AG09319 (cell line): ENCODE data around the gene RBMX2.

ENCODE experiments used
- DNase-seq: peaks from one replicate; pipeline ENCODE4 v3.0.0-alpha.2; 2010; ENCODE audit warnings: low read depth; ENCODE audit errors: extremely low read depth
- TF ChIP-seq, protein P1 (sequence below): IDR thresholded peaks from 2 replicates; pipeline ENCODE4 v1.5.1; 2011; ENCODE audit warnings: low read depth, mild to moderate bottlenecking, inconsistent platforms, low read length, moderate library complexity

RBMX2 gene

DNA sequence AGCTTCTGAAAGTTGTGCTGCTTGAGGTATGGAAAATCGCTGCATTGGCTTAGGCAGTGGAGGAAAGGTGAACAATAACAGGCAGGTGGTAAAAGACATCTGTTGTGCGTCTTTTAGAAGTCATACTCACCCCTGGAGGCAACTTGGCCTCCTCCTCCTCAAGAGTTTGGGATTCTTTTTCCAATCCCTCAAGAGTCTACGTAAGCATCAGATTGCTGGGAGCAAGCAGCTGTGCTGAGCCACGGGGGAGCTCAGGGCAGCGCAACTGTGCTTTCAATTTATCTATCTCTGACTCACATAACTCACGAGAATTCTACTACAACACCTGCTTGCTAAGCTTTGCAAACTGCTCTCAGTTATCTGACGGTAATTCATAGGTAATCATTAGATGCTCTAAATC lies 6.4 kb upstream of the RBMX2 start:
- TF ChIP-seq, protein P1, sequence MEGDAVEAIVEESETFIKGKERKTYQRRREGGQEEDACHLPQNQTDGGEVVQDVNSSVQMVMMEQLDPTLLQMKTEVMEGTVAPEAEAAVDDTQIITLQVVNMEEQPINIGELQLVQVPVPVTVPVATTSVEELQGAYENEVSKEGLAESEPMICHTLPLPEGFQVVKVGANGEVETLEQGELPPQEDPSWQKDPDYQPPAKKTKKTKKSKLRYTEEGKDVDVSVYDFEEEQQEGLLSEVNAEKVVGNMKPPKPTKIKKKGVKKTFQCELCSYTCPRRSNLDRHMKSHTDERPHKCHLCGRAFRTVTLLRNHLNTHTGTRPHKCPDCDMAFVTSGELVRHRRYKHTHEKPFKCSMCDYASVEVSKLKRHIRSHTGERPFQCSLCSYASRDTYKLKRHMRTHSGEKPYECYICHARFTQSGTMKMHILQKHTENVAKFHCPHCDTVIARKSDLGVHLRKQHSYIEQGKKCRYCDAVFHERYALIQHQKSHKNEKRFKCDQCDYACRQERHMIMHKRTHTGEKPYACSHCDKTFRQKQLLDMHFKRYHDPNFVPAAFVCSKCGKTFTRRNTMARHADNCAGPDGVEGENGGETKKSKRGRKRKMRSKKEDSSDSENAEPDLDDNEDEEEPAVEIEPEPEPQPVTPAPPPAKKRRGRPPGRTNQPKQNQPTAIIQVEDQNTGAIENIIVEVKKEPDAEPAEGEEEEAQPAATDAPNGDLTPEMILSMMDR, result no peak
- no peak for DNase-seq

DNA sequence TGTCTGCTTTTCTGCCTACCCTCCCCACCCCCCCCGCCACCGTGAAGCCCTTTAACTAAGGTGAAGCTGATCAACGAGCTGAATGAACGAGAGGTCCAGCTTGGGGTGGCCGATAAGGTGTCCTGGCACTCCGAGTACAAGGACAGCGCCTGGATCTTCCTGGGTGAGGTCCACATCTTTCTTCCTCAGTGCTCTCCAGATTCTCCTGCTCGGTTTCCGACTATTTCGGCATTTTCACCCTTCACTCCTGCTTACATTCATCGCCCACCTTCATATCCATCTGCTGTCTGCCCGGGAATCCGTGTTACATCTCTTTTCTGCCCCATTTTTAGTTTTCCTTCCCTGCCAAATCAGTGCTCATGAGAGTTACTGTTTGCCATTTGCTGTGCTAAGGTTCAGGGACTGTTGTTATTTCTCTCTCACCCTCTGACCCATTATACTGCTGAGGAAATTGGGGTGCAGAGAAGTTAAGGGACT lies 459 bp downstream of the RBMX2 start:
- TF ChIP-seq, protein P1, result no peak

DNA sequence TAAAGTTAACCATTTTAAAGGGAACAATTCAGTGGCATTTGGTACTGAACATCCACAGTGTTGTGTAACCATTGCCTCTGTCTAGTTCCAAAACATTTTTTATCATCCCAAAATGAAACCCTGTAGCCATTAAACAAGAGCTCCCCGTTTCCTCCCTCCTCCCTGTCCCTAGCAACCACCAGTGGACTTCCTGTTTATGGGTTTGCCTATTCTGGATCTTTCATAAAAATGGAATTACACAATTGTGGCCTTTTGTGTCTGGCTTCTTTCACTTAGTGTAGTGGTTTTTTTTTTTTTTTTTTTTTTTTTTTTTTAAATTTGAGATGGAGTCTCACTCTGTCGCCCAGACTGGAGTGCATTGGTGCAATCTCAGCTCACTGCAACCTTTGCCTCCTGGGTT lies 11.6 kb downstream of the RBMX2 start:
- no peak for DNase-seq
- TF ChIP-seq, protein P1, result no peak

More for the DNA sequence above, 459 bp downstream of the RBMX2 start:
- no peak for DNase-seq

DNA sequence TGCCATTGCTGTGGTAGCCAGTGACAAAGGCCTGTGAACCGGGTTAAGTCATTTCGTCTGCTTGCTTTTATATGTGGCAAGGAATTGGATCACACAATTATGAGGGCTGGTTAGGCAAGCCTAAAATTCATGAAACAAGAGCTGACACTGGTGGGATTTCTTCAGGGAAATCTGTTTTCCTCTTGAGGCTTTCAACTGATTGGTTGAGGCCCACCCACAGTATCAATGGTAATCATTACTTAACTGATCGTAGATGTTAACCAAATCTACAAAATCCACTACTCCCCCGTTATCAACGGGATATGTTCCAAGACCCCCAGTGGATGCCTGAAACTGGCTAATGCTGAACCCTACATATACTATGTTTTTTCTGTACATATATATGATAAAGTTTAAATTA lies 13.0 kb downstream of the RBMX2 start:
- no peak for DNase-seq
- TF ChIP-seq, protein P1, result no peak

DNA sequence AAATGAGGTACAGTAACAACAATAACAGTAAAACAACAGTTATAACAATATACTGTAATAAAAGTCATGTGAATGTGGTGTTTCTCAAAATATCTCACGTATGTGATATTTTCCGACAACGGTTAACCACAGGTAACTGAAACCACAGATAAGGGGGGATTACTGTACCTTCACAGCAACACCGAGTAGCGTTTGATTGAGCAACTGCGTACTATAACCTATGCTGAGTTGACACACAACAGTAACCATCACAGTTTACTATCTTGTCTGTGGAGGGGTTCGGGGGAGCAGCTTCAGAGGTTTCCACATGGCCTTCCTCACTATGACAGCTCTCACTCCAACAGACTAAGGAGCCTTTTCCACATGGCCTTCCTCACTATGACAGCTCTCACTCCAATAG lies 13.4 kb downstream of the RBMX2 start:
- TF ChIP-seq, protein P1, result no peak
- DNase-seq, result no peak

DNA sequence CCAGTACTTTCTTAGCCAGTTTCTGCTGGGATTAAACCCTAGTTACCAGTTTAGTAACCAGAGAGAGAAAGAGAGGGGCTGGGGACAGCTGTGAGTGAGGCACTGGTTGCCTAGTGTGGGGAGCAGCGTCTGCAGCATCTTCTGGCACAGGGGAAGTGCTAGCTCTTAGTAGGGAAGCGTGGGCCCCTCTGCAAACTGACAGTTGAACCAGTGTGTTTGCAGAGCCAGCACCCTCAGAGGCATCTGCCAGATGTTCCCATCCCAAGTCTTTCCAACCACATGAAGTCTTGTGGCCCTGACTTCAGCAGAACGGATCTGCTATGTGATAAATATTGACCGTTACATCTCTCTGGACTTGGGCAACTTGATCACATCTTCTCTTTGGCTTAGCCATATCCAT lies 15.0 kb downstream of the RBMX2 start:
- TF ChIP-seq, protein P1, result no peak
- no peak for DNase-seq

DNA sequence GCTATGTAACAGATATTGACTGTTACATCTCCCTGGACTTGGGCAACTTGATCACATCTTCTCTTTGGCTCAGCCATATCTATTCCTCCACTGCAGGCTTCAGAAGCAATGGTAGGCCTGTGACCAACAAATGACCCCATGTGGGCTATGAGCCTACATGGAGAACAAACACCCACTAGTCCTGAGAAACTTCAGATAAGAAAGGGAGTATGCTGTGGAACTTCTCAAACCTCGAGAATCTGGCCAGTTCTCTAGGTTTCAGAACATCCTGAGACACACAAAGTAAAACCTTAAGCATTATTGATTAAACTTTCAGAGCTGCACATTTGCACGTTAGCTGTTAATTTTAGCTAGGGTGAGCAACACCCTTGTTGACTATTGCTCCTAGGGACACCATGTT lies 16.3 kb downstream of the RBMX2 start:
- DNase-seq, result no peak
- TF ChIP-seq, protein P1, result no peak
